ENCODE results near the gene ZNF841. TPM values are rescaled to one million over a fixed set of nuclear protein-coding genes. Genes with fewer than 3 reads are reported as not detected.

Gene ZNF841
- total and polyA plus RNA-seq, 2 of the 13 experiments (the other 11 are each of a cell fraction or from before 2014, with no cell fraction given): 6.2 to 14.2 TPM

DNA sequence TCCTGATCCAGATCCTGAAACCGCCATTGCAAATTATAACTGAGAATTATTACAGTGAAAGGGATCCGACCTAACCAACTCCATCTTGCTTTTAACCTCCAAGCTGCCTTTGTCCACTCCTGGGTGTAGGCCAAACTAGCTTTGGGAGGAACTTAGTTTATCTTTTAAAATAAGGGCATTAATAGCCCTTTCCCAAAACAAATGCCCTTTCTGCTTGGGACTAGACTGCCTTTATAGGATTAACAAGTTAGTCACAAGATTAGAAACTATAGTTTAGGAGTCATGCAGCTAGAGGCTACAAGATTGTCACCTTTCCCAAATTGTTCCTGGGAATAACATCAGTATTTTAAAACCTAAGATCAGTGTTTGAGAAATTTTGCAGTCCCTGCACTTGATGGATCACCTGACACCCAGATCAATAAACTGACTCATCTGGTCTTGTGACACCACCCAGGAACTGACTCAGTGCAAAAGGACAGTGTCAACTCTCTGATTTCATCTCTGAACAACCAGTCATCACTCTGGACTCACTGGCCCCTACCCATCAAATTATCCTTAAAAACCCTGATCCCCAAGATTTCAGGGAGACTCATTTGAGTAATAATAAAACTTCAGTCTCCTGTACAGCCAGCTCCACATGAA is 4.1 kb upstream of the ZNF841 start (continued):
- TF ChIP-seq REST (IDR thresholded peaks at IDR 0.05; ENCODE audit: borderline replicate concordance in 1 of 2, low read depth in 1 of 2, low read length in 2 of 2) (no peak), FOSL2 (CRISPR knock-in tag; IDR thresholded peaks at IDR 0.05) (peak; percentile 99), TOE1 (CRISPR knock-in tag; IDR thresholded peaks at IDR 0.05) (no peak), ZNF580 (CRISPR knock-in tag; IDR thresholded peaks at IDR 0.05; ENCODE audit: borderline replicate concordance, low read depth) (no peak), MAF1 (CRISPR knock-in tag; IDR thresholded peaks at IDR 0.05; ENCODE audit: borderline replicate concordance) (no peak), HDAC1 (CRISPR knock-in tag; IDR thresholded peaks at IDR 0.05) (no peak; the same call in 1 of the 2 replicates), ZNF781 (CRISPR knock-in tag; IDR thresholded peaks at IDR 0.05; ENCODE audit: borderline replicate concordance, not compliant biosample characterization) (no peak), ZNF724P (CRISPR knock-in tag; IDR thresholded peaks at IDR 0.05; ENCODE audit: borderline replicate concordance) (no peak), ZNF333 (CRISPR knock-in tag; IDR thresholded peaks at IDR 0.05; ENCODE audit: borderline replicate concordance) (no peak), NR2C2 (CRISPR knock-in tag; IDR thresholded peaks at IDR 0.05; ENCODE audit: borderline replicate concordance) (no peak; the same call in 1 of the 2 replicates), JUNB (CRISPR knock-in tag; IDR thresholded peaks at IDR 0.05; ENCODE audit: borderline replicate concordance) (0 out of 2 replicates have a peak, but pooled peaks have one; percentile 49), ZNF432 (CRISPR knock-in tag; IDR thresholded peaks at IDR 0.05; ENCODE audit: borderline replicate concordance) (no peak), SRF (IDR thresholded peaks at IDR 0.05; ENCODE audit: low read depth, low read length) (no peak), RARA (CRISPR knock-in tag; IDR thresholded peaks at IDR 0.05) (0 out of 2 replicates have a peak, but pooled peaks have one; percentile 13)
- TF ChIP-seq, protein P1, sequence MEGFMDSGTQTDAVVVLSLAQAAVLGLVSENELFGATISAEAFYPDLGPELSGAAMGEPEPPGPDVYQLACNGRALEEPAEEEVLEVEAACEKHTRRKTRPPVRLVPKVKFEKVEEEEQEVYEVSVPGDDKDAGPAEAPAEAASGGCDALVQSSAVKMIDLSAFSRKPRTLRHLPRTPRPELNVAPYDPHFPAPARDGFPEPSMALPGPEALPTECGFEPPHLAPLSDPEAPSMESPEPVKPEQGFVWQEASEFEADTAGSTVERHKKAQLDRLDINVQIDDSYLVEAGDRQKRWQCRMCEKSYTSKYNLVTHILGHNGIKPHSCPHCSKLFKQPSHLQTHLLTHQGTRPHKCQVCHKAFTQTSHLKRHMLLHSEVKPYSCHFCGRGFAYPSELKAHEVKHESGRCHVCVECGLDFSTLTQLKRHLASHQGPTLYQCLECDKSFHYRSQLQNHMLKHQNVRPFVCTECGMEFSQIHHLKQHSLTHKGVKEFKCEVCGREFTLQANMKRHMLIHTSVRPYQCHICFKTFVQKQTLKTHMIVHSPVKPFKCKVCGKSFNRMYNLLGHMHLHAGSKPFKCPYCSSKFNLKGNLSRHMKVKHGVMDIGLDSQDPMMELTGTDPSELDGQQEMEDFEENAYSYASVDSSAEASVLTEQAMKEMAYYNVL (CRISPR knock-in tag; IDR thresholded peaks at IDR 0.05; ENCODE audit: borderline replicate concordance): no peak
- TF ChIP-seq, protein P2, sequence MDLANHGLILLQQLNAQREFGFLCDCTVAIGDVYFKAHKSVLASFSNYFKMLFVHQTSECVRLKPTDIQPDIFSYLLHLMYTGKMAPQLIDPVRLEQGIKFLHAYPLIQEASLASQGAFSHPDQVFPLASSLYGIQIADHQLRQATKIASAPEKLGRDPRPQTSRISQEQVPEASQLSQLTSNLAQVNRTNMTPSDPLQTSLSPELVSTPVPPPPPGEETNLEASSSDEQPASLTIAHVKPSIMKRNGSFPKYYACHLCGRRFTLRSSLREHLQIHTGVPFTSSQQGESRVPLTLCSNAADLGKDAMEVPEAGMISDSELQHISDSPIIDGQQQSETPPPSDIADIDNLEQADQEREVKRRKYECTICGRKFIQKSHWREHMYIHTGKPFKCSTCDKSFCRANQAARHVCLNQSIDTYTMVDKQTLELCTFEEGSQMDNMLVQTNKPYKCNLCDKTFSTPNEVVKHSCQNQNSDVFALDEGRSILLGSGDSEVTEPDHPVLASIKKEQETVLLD (CRISPR knock-in tag; IDR thresholded peaks at IDR 0.05; ENCODE audit: low read depth): no peak
- TF ChIP-seq, protein P3, sequence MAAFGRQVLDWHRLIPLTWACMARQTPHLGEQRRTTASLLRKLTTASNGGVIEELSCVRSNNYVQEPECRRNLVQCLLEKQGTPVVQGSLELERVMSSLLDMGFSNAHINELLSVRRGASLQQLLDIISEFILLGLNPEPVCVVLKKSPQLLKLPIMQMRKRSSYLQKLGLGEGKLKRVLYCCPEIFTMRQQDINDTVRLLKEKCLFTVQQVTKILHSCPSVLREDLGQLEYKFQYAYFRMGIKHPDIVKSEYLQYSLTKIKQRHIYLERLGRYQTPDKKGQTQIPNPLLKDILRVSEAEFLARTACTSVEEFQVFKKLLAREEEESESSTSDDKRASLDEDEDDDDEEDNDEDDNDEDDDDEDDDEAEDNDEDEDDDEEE (CRISPR knock-in tag; IDR thresholded peaks at IDR 0.05): no peak
- TF ChIP-seq, protein P4, sequence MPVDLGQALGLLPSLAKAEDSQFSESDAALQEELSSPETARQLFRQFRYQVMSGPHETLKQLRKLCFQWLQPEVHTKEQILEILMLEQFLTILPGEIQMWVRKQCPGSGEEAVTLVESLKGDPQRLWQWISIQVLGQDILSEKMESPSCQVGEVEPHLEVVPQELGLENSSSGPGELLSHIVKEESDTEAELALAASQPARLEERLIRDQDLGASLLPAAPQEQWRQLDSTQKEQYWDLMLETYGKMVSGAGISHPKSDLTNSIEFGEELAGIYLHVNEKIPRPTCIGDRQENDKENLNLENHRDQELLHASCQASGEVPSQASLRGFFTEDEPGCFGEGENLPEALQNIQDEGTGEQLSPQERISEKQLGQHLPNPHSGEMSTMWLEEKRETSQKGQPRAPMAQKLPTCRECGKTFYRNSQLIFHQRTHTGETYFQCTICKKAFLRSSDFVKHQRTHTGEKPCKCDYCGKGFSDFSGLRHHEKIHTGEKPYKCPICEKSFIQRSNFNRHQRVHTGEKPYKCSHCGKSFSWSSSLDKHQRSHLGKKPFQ (CRISPR knock-in tag; IDR thresholded peaks at IDR 0.05; ENCODE audit: insufficient replicate concordance): no peak

Data from HepG2 (cell line).